22Rv1 (cell line): ENCODE results near the gene TRAPPC2.

Experiments
- CTCF ChIP-seq: fragments of 450-650 bp; IDR thresholded peaks from 2 replicates; pipeline ENCODE4 v1.5.1; 2017; ENCODE audit warnings: mild to moderate bottlenecking
- ZFX ChIP-seq: fragments of 450-650 bp; IDR thresholded peaks from 2 replicates; pipeline ENCODE4 v1.6.1; 2017; ENCODE audit warnings: antibody characterized with exemption, borderline replicate concordance

GRCh38 chrX:13697455-13697854 lies 37.0 kb downstream of the TRAPPC2 start:
- TF ChIP-seq CTCF (no peak), ZFX (no peak)
